DMS53 treated with DMSO at 0.1 percent for 48 hours (cell line): Measurements from ENCODE around the gene ARPC1B.
"Not testable (repeated sequence)": the region's sequence is repeated elsewhere in the genome, so short reads cannot be mapped to it uniquely, and the experiment has no call there.

Source experiments
- DNase-seq: peaks from one replicate; lab custom pipeline; 2025; ENCODE audit not compliant: unreplicated experiment; lab: John Stamatoyannopoulos, UW

ARPC1B gene

GRCh38 chr7:99408379-99409191, 34.1 kb downstream of the ARPC1B start, which contains the start of the genes BUD31 and PDAP1:
TSS of gene BUD31 (plus strand) at chr7:99408969. CDS start at chr7:99411093, 2,124 bp downstream.
TSS of gene PDAP1 (minus strand) at chr7:99408597. CDS start at chr7:99408548, 49 bp downstream.
- peak; percentile 95 for DNase-seq

- DNase-seq, result peak; percentile 16
These were observed 34.7 kb downstream of the ARPC1B start for GRCh38 chr7:99409192-99409572.

GRCh38 chr7:99409806-99410205, 35.3 kb downstream of the ARPC1B start:
- DNase-seq, result no peak

- DNase-seq, result no peak
These were observed 36.1 kb downstream of the ARPC1B start for GRCh38 chr7:99410635-99411034.

GRCh38 chr7:99415513-99416127, 41.1 kb downstream of the ARPC1B start:
- DNase-seq, result peak; percentile 44

GRCh38 chr7:99418260-99418659, 43.7 kb downstream of the ARPC1B start:
- DNase-seq, result no peak

GRCh38 chr7:99419323-99420021, 44.9 kb downstream of the ARPC1B start:
- no peak for DNase-seq

- DNase-seq, result no peak
These were observed 45.7 kb downstream of the ARPC1B start for GRCh38 chr7:99420213-99420612.

- no peak for DNase-seq
These were observed 46.5 kb downstream of the ARPC1B start for GRCh38 chr7:99420986-99421385.

- peak; percentile 63 for DNase-seq
These were observed 47.7 kb downstream of the ARPC1B start for GRCh38 chr7:99422186-99422585.

- no peak for DNase-seq
These were observed 48.1 kb downstream of the ARPC1B start for GRCh38 chr7:99422625-99423024.

GRCh38 chr7:99424932-99425730, 50.6 kb downstream of the ARPC1B start:
- DNase-seq, result no peak

GRCh38 chr7:99428972-99429566, 54.5 kb downstream of the ARPC1B start:
- no peak for DNase-seq

GRCh38 chr7:99429756-99430155, 55.2 kb downstream of the ARPC1B start:
- no peak for DNase-seq

GRCh38 chr7:99431756-99432540, 57.4 kb downstream of the ARPC1B start:
- DNase-seq, result not testable (repeated sequence)

GRCh38 chr7:99433158-99433557, 58.6 kb downstream of the ARPC1B start:
- no peak for DNase-seq

- no peak for DNase-seq
These were observed 63.5 kb downstream of the ARPC1B start for GRCh38 chr7:99437946-99438572.

- peak; percentile 93 for DNase-seq
These were observed 64.3 kb downstream of the ARPC1B start, which contains the start of the genes CPSF4 and PTCD1 for GRCh38 chr7:99438573-99439480. TSS of gene CPSF4 (plus strand) at chr7:99438943. CDS start at chr7:99439083, 140 bp downstream. TSS of gene PTCD1 (minus strand) at chr7:99438798. CDS start at chr7:99435242, 3,556 bp downstream.
